ENCODE measurements around the gene VPS4A. TPM values are rescaled to one million over a fixed set of nuclear protein-coding genes. Genes with fewer than 3 reads are reported as not detected.

VPS4A gene
- total and polyA plus RNA-seq, 4 donors = 13.3 to 15.7 (median 14.5) TPM

GRCh38 chr16:69285240-69285639 lies 25.9 kb upstream of the VPS4A start:
- Histone ChIP-seq H3K4me3 (ENCODE audit: low read depth in 1 of 3, low read length in 3 of 3) (no peak overlapping the region), H3K9me3 (ENCODE audit: control insufficient read depth in 4 of 4, low read length in 3 of 4) (no peaks in the 10 kb centered on the region), H3K27ac (ENCODE audit: low read depth in 1 of 2, low read length in 2 of 2) (no peak overlapping the region), H3K4me1 (ENCODE audit: control insufficient read depth in 4 of 4, insufficient read depth in 4 of 4, low read length in 3 of 4) (peaks cover 0 to 3% (median 0%) of the 10 kb centered on the region in 4 donors), H3K36me3 (ENCODE audit: control insufficient read depth in 4 of 4, insufficient read depth in 3 of 4, low read depth in 1 of 4, low read length in 3 of 4) (peaks cover 0 to 4% (median 1%) of the 10 kb centered on the region in 4 donors), H3K27me3 (ENCODE audit: control insufficient read depth in 4 of 4, insufficient read depth in 4 of 4, low read length in 3 of 4) (no peaks in the 10 kb centered on the region), H3K9ac (ENCODE audit: low read depth in 1 of 2, low read length in 2 of 2) (no peak overlapping the region)
- no peak for TF ChIP-seq GABPA (IDR thresholded peaks at IDR 0.05 in 1 of 2, conservative IDR thresholded peaks at IDR 0.05 in 1 of 2)
- TF ChIP-seq JUND (IDR thresholded peaks at IDR 0.05) = no peak
- no peak for TF ChIP-seq MAX (IDR thresholded peaks at IDR 0.05)
- no peak for TF ChIP-seq CTCF (IDR thresholded peaks at IDR 0.05; ENCODE audit: low read depth, low read length, missing input control)
- no peak for TF ChIP-seq FOXA2 (IDR thresholded peaks at IDR 0.05)
- TF ChIP-seq, protein P1, sequence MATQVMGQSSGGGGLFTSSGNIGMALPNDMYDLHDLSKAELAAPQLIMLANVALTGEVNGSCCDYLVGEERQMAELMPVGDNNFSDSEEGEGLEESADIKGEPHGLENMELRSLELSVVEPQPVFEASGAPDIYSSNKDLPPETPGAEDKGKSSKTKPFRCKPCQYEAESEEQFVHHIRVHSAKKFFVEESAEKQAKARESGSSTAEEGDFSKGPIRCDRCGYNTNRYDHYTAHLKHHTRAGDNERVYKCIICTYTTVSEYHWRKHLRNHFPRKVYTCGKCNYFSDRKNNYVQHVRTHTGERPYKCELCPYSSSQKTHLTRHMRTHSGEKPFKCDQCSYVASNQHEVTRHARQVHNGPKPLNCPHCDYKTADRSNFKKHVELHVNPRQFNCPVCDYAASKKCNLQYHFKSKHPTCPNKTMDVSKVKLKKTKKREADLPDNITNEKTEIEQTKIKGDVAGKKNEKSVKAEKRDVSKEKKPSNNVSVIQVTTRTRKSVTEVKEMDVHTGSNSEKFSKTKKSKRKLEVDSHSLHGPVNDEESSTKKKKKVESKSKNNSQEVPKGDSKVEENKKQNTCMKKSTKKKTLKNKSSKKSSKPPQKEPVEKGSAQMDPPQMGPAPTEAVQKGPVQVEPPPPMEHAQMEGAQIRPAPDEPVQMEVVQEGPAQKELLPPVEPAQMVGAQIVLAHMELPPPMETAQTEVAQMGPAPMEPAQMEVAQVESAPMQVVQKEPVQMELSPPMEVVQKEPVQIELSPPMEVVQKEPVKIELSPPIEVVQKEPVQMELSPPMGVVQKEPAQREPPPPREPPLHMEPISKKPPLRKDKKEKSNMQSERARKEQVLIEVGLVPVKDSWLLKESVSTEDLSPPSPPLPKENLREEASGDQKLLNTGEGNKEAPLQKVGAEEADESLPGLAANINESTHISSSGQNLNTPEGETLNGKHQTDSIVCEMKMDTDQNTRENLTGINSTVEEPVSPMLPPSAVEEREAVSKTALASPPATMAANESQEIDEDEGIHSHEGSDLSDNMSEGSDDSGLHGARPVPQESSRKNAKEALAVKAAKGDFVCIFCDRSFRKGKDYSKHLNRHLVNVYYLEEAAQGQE (IDR thresholded peaks at IDR 0.05) = no peak
- TF ChIP-seq SP1 (IDR thresholded peaks at IDR 0.05) = no peak
- no peak for TF ChIP-seq HNF4G (IDR thresholded peaks at IDR 0.05)
- TF ChIP-seq NR2F2 (IDR thresholded peaks at IDR 0.05) = no peak
- no peak for TF ChIP-seq TAF1 (conservative IDR thresholded peaks at IDR 0.05)
- no peak for TF ChIP-seq RAD21 (IDR thresholded peaks at IDR 0.05)
- TF ChIP-seq YY1 (IDR thresholded peaks at IDR 0.05) = no peak
- no peak for TF ChIP-seq ZBTB33 (IDR thresholded peaks at IDR 0.05)
- no peak for TF ChIP-seq EGR1 (IDR thresholded peaks at IDR 0.05; ENCODE audit: low read depth in 2 of 2)
- TF ChIP-seq HNF4A (conservative IDR thresholded peaks at IDR 0.05) = no peak
- no peak for TF ChIP-seq RXRA (IDR thresholded peaks at IDR 0.05)
- no peak for TF ChIP-seq FOXA1 (IDR thresholded peaks at IDR 0.05)
- TF ChIP-seq, protein P2, sequence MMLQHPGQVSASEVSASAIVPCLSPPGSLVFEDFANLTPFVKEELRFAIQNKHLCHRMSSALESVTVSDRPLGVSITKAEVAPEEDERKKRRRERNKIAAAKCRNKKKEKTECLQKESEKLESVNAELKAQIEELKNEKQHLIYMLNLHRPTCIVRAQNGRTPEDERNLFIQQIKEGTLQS (IDR thresholded peaks at IDR 0.05) = no peak
- WGBS = 94% methylated on average over 4 of the region's 4 CpGs
- no peak for DNase-seq (ENCODE audit: low spot score)

Measured in liver (tissue), 9 donors.